ENCODE measurements around the gene RAB37. TPM values are rescaled to one million over a fixed set of nuclear protein-coding genes. Genes with fewer than 3 reads are reported as not detected.

Gene RAB37
- polyA plus RNA-seq, 3 donors = 1.4 to 2.2 (median 1.7) TPM

DNA sequence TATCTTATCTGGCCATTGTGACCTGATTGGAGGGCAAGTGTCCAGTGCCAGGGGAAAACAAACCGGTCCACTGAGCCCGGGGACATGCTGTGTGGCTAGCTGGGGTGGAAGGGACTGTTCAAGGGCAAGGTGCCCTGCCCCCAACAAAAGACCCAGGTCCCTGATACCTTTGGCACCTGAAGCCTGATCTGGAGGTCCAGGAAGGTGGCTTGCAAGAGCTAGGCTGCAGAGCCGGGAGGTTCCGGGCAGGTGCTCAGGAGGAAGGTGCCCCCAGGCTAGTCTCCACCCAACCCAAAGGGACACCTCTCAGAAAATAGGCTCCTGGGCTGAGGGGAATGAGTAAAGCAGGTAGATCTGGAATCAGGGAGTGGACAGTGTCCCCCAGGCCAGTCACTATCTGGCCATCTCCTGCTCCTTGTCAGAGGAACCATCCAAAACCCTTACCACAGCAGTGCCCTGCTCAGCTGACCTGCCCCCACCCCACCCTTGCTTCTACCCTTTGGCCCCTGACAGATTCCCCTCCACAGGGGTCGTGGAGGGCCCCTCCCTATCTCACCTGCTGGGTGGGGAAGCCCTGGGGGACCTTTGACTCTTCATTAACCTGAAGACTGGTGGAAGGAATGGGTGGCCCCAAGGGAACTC, 32.9 kb downstream of the RAB37 start:
- H3K27ac ChIP-seq (ENCODE audit: low read depth, low read length) = no peak overlapping the region
- 39 to 65% (median 64%) methylated on average over 5 of the region's 5 CpGs for WGBS, 3 donors

- H3K27ac ChIP-seq (ENCODE audit: low read depth, low read length) = no peak overlapping the region
- 27 to 62% (median 61%) methylated on average over 16 of the region's 16 CpGs for WGBS, 3 donors
These were observed 33.7 kb downstream of the RAB37 start for GRCh38 chr17:74770498-74771318.

DNA sequence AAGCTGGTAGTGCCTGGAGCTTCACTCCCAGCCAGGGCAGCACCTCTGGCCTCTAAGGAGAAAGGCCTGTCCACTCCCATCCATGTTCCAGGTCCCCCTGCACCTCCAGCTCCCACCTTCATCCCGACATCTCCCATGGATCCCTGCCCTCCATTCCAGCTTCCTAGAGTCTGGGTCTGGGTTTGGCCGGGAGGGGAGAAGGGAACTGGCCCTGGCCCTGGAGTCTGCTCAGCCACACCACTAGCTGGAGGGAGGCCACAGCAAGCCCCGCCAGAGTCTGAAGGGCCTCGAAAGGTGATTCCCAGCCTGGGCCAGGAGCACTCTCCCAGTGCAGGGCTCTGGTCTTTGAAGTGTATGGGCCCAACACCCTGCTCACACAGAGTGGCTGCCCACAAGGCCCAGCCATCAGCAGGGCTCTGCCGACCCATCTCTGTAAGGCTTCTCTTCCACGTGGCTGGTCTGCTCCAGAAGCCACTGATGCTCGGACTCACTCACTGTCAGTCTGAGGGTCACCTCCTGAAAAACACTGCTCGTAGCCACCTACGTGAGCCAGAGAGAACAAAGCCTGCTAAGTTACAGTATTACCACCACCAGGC, 34.4 kb downstream of the RAB37 start:
- H3K27ac ChIP-seq (ENCODE audit: low read depth, low read length) = no peak overlapping the region
- WGBS, 3 donors = 81 to 85% (median 85%) methylated on average over 9 of the region's 9 CpGs

DNA sequence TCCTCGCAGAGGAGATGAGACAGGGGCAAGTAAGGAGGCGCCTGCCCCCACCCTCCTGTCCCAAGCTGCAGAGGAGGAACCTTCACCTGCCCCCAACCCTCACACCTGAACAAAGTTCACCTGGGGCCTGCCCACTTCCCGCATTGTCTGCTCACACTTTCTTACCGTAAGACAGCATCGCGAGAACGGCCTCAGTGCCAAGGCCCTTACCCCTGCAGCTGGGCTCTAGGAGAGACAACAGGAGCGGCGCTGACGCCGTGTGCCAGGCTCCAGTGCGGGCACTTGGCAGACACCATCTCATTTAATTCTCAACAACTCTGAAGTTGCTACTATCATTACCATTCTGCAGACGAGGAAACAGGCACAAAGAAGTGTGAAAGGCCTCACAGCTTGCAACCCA, 35.0 kb downstream of the RAB37 start:
- H3K27ac ChIP-seq (ENCODE audit: low read depth, low read length) = no peak overlapping the region
- WGBS, 3 donors = 84 to 92% (median 91%) methylated on average over 13 of the region's 13 CpGs

DNA sequence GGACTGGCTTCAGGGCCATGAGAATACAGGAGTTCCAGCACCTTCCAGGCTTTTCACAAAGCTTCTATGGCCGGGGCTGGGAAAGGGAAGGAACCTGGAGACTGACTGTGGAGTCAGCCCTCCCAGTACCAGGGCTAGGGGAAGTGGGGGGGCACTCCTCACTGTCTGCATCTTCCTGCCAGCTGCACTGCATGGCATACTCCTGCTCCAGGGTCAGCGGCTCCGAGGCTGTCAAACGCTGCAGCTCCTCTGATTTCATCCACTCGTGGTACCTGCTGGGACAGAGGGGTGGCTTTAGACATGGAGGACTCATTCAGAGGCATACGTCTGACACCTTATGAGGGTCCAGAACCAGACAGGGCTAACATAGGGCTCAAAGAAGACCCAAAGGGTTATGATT, 36.4 kb downstream of the RAB37 start:
- H3K27ac ChIP-seq (ENCODE audit: low read depth, low read length) = no peak overlapping the region
- WGBS, 3 donors = 76 to 88% (median 84%) methylated on average over 6 of the region's 6 CpGs

DNA sequence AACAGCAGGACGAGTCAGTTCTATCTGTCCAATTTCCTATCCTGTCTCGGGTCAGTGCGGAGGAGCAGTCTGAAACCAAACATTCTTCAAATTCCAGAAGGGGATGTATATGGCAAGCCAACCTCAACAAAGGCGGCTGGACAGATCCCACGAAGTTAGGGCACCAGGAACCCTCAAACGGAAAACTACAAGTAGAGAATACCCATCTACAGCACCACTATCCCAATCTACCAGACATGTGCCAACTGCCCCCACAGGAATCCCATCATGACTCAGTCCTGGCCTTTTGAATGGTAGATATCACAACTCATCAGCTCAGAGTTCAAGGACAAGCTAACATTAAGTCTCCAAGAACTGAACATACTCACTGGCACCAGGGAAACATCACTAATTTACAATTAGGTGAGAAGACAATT, 36.8 kb downstream of the RAB37 start:
- H3K27ac ChIP-seq (ENCODE audit: low read depth, low read length) = no peak overlapping the region

DNA sequence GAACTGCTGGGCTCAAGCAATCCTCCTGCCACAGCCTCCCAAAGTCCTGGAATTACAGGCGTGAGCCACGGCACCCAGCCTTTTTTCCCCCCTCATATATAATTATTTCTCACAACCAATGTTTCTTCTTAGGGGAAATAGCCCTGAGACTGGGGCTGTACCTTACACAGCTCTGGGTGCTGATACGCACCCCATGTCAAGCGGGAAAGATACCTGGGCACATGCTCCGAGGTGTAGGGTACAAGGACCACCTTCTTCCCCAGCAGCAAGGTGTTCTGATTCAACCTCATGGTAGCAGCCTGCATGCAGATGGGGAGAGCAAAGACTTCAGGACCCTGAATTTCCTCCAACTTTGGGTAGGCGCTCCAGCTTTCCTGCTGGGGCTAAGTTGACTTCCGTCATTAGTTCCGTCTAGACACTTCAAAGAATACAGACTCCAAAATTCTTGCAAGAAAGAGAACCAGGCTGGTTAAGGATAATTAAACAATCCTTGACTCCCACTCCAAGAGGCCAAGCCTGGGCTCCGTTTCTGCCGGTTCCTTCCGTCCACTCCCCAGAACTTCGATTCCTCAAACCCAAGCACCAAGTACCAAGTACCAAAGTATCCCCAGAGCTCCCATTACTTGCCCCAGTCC, 38.5 kb downstream of the RAB37 start:
- WGBS, 3 donors = 35 to 37% (median 36%) methylated on average over 12 of the region's 12 CpGs
- no peak overlapping the region for H3K27ac ChIP-seq (ENCODE audit: low read depth, low read length)

More for the DNA sequence above, 36.8 kb downstream of the RAB37 start:
- WGBS, 3 donors = 68 to 72% (median 71%) methylated on average over 6 of the region's 6 CpGs

- H3K27ac ChIP-seq (ENCODE audit: low read depth, low read length) = no peak within 1 kb of the TSS
- WGBS, 3 donors = 0 to 1% (median 1%) methylated on average over 56 to 64 of the region's 64 CpGs
These were observed 39.2 kb downstream of the RAB37 start, which contains the start of gene NAT9 for GRCh38 chr17:74776044-74776962. Gene NAT9 (minus strand): TSS chr17:74776345. CDS start chr17:74775698, 647 bp downstream.

- no peak overlapping the region for H3K27ac ChIP-seq (ENCODE audit: low read depth, low read length)
- 26 to 44% (median 39%) methylated on average over 10 of the region's 10 CpGs for WGBS, 3 donors
These were observed 39.9 kb downstream of the RAB37 start for GRCh38 chr17:74776990-74777389.

- 52 to 82% (median 61%) methylated on average over 6 of the region's 6 CpGs for WGBS, 3 donors
- no peak overlapping the region for H3K27ac ChIP-seq (ENCODE audit: low read depth, low read length)
These were observed 41.0 kb downstream of the RAB37 start for GRCh38 chr17:74777901-74778515.

DNA sequence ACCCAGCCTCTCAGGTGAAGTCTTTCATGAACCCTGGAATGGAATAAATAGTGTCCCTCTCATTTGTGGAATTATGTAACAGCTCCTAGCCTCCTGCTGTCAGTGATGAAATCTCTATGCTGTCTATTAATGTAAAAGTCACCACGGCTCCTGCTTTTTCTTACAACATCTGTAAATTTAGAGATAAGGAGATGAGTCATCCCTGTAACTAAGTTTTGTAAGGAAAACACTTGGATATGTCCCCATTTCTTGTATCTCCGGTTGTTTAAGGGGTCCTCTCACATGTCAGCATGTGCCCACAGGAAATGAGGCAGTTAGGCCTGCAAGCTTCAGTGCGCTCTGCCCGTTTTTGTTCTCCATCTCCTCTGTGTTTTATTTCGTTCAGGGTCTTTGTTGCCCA, 41.9 kb downstream of the RAB37 start:
- no peak overlapping the region for H3K27ac ChIP-seq (ENCODE audit: low read depth, low read length)
- WGBS, 3 donors = 34 to 65% (median 42%) methylated on average over 5 of the region's 5 CpGs

DNA sequence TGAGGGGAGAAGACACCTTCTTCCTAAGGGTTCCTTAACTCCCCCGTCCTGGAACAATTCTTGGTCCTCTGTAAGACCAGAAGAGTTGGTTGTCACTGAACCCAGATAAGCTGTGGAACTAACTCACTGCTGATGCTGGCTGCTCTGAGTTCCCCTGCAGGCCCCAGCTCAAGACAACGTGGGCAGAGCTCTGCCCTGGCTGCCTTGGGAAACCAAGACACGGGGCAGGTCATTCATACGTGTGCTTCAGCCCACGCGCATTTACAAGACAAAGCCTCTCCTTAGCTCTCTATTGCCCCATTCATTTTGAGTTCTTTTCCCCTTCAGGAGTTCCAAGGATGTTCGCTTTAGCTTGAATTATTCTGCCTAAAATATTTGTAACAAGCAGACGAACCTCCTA, 42.4 kb downstream of the RAB37 start:
- WGBS, 3 donors = 66 to 85% (median 78%) methylated on average over 8 of the region's 8 CpGs

DNA sequence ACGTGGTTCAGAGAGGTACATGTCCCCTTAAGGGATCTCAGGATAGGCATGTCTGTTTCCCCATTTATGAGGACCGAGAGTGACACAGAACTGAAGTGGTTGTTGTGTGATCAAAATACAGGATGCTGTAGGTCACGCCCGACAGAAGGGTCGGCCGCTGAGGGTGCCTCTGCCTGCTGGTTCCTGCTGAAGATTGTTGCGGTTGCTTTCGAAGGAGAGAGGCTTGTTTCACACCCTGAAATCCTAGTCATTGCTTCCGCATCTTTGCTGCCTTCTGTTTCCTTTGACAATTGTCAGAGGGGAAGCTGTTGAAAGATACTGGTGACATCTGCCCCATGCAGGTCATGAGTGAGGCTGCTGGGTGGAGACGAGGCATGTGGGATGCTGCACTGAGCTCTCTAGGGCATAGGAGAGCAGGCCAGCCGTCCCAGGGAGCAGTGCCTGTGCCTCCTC, 42.9 kb downstream of the RAB37 start:
- H3K27ac ChIP-seq (ENCODE audit: low read depth, low read length) = no peak overlapping the region

More for the DNA sequence above, 42.4 kb downstream of the RAB37 start:
- H3K27ac ChIP-seq (ENCODE audit: low read depth, low read length) = no peak overlapping the region

GRCh38 chr17:74780443-74781238, 43.6 kb downstream of the RAB37 start:
- H3K27ac ChIP-seq (ENCODE audit: low read depth, low read length) = no peak overlapping the region
- WGBS, 3 donors = 55 to 63% (median 59%) methylated on average over 7 of the region's 7 CpGs

More for the DNA sequence above, 42.9 kb downstream of the RAB37 start:
- WGBS, 3 donors = 43 to 80% (median 49%) methylated on average over 11 of the region's 11 CpGs

DNA sequence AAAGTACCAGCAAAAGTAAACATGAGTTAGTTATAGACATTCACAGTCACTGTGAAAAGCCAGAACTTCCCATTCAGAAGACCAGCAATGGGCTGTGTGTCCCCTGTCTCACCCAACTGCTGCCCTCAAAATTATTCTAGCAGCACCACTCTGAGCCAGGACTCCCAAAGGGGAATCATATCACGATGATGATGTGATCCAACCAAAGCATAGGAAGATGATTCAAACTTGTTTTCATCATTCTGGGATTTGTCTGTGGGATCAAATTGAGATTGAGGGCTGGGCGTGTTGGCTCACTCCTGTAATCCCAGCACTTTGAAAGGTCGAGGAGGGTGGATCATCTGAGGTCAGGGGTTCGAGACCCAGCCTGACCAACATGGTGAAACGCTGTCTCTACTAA, 45.5 kb downstream of the RAB37 start:
- 84 to 91% (median 90%) methylated on average over 5 of the region's 5 CpGs for WGBS, 3 donors
- no peak overlapping the region for H3K27ac ChIP-seq (ENCODE audit: low read depth, low read length)

GRCh38 chr17:74784125-74784810, 47.2 kb downstream of the RAB37 start:
- no peak overlapping the region for H3K27ac ChIP-seq (ENCODE audit: low read depth, low read length)
- 75 to 85% (median 77%) methylated on average over 5 of the region's 5 CpGs for WGBS, 3 donors

Data from adipose tissue (tissue), 3 donors.